Omental fat pad (tissue), 4 donors: Measurements from ENCODE around the gene TBC1D2B. TPM values are rescaled to one million over a fixed set of nuclear protein-coding genes. Genes with fewer than 3 reads are reported as not detected.

Source experiments
- ATAC-seq: fragments of 150-250 bp; one replicate; pipeline ENCODE4 v1.9.1; 2016; ENCODE audit warnings: mild to moderate bottlenecking, moderate library complexity; ENCODE audit not compliant: low FRiP score
- DNase-seq: peaks from one replicate; pipeline ENCODE4 v3.0.0-alpha.2; 2019; ENCODE audit warnings: low spot score
- CTCF ChIP-seq, 3 donors: fragments of 450-650 bp; IDR thresholded peaks; one replicate each; pipeline ENCODE4 v1.5.1; 2016 to 2017; ENCODE audit warnings: antibody characterized with exemption in 3 of 3, mild to moderate bottlenecking in 3 of 3, moderate library complexity in 2 of 3
- total RNA-seq, 4 donors: library from RNA; depleted of rRNA; stranded (reverse); fragments of >200 nt; gene quantifications; one replicate each; pipeline ENCODE4 v1.1.0, GENCODE V29; 2016

The TBC1D2B gene
- total RNA-seq, 4 donors from 2014 or later = 50.3 to 134 (median 95.5) TPM

GRCh38 chr15:78079298-78080087 is 2.0 kb upstream of the TBC1D2B start:
- DNase-seq = no peak
- no peak for ATAC-seq
- no peak for TF ChIP-seq CTCF (IDR thresholded peaks at IDR 0.05)

GRCh38 chr15:78077871-78078210 is 330 bp upstream of the TBC1D2B start:
- DNase-seq (no peak), ATAC-seq (peak; percentile 9)
- no peak for TF ChIP-seq CTCF (IDR thresholded peaks at IDR 0.05)

- DNase-seq (peak; percentile 18), ATAC-seq (no peak)
- no peak for TF ChIP-seq CTCF (IDR thresholded peaks at IDR 0.05)
Observed at GRCh38 chr15:78076231-78077052, 1.1 kb downstream of the TBC1D2B start.

GRCh38 chr15:78075490-78076230 is 1.9 kb downstream of the TBC1D2B start:
- TF ChIP-seq CTCF (IDR thresholded peaks at IDR 0.05) = no peak
- DNase-seq (peak; percentile 24), ATAC-seq (peak; percentile 43)

GRCh38 chr15:78073046-78073787 is 4.3 kb downstream of the TBC1D2B start:
- TF ChIP-seq CTCF (IDR thresholded peaks at IDR 0.05) = no peak
- ATAC-seq (no peak), DNase-seq (no peak)

GRCh38 chr15:78072080-78072892 is 5.2 kb downstream of the TBC1D2B start:
- ATAC-seq = peak; percentile 47
- no peak for DNase-seq
- TF ChIP-seq CTCF (IDR thresholded peaks at IDR 0.05) = no peak
